ENCODE data around the gene UGT1A4.
"Not testable (repeated sequence)": the region's sequence is repeated elsewhere in the genome, so short reads cannot be mapped to it uniquely, and the experiment has no call there.

UGT1A4 gene

DNA sequence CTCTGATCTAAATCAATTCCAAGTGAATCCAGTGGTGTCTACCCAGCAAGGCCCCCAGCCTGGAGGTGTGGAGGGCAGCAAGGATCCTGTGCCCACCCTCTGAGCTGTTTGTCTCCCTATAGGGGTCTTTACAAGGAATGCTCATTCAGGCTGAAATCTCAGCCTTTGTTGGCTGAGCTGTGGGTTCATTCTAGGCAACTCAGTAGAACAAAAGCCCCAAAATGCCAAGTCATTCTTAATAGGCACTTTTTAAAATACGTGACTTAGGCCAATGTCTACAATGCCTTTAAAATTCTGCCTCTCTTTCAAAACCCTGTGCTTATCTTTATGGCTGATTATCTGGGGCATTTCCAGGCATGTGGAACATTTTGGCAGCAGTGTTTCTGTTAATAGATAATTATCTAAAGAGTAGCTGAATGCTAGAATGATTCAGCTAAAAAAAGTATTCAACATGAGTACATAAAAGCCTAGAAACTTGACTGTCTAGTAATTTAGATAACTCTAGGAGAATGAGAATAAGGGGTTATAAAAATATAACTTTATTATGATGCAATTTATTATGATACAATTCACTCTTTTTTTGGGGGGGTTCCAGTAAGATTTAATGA is 18.4 kb upstream of the UGT1A4 start:
- DNase-seq (ENCODE audit: low read depth): peak; percentile 90

DNA sequence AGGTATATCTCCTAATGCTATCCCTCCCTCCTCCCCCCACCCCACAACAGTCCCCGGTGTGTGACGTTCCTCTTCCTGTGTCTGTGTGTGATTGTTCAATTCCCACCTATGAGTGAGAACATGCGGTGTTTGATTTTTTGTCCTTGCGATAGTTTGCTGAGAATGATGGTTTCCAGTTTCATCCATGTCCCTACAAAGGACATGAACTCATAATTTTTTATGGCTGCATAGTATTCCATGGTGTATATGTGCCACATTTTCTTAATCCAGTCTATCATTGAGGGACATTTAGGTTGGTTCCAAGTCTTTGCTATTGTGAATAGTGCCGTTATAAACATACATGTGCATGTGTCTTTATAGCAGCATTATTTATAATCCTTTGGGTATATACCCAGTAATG is 17.7 kb upstream of the UGT1A4 start:
- DNase-seq (ENCODE audit: low read depth): not testable (repeated sequence)

DNA sequence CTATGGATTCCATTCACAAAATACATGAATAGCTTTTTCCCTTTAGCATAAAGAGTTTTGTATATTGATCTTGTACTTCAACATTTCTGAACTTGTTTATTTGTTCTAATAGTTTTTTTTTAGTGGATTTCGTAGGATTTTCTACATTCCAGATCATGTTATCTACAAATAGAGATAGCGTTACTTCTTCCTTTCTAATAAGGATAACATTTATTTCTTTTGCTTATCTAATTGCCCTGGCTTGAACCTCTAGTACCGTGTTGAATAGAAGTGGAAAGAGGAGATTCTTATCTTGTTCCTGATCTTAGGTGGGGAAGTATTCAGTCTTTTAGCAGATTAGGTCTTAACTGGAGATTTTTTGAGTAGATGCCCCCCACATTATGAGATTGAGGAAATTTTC is 16.3 kb upstream of the UGT1A4 start:
- DNase-seq (ENCODE audit: low read depth): no peak

DNA sequence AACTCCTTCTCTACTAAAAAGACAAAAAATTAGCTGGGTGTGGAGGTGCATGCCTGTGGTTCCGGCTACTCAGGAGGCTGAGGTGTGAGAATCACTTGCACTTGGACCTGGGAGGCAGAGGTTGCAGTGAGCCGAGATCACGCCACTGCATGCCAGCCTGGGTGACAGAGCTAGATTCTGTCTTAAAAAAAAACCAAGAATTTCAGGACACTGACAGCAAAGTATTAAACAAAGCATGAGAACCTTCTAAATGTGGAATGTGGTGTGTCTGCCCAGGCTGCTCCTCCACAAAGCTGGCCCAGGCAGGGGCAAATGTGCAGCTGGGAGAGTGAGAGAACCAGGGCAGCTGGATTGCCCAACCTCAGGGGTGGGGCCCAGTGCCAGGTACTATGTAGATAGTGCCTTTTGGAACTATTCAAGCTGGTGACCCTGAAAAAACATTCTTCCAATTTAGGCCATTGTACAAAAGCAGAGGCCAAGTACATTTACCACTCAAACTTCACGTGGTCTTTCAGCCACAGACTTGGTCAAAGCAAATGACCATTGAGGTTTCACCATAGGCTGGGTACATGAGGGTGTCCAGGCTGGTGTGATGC is 12.5 kb upstream of the UGT1A4 start:
- peak; percentile 14 for DNase-seq (ENCODE audit: low read depth)

DNA sequence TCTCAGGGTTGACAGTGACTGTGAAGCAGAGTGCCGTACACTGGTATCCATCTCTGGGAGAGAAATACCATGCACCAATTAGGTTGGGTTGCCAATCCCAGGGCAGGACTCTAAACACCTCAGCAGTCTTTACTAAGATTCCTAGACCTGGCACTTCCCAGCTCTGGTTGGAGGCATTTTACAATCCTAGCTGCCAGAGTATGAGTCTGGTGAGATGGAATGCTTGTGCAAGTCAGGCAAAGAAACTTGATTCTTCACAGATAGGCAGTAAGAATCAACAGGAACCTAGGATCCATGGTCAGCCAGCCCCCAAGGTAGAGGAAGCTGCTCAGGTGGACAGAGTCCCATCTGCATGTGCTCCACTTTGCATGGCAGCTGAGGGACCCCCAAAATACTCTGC is 11.8 kb upstream of the UGT1A4 start:
- peak; percentile 55 for DNase-seq (ENCODE audit: low read depth)

DNA sequence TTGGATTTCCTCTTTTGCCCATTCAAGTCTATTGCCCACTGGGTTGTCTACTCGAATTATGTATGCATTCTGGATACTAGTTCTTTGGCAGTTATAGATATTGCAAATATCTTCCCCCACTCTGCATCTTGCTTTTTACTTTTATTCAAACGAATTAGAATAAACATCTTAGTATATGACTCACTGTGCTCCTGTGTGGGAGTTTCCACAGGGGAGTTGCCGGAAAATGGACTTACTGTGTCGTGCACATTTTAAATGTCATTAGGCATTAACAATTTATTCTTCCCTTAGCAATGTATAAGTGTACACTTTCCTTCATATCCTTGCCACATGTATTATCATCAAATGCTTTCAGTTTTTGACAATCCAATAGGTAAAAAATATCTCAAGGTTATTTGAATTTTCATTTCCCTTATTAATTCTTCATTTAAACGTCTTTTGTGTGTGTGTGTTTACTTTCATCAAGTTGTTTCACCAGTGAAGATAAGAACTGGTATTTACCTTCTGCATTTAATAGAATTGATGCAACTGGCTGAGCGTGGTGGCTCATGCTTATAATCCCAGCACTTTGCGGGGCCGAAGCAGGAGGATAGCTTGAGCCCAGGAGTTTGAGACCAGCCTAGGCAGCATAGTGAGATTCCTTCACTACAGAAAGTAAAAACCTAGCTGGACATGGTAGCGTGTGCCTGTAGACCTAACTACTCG is 10.4 kb upstream of the UGT1A4 start:
- DNase-seq (ENCODE audit: low read depth): peak; percentile 36

DNA sequence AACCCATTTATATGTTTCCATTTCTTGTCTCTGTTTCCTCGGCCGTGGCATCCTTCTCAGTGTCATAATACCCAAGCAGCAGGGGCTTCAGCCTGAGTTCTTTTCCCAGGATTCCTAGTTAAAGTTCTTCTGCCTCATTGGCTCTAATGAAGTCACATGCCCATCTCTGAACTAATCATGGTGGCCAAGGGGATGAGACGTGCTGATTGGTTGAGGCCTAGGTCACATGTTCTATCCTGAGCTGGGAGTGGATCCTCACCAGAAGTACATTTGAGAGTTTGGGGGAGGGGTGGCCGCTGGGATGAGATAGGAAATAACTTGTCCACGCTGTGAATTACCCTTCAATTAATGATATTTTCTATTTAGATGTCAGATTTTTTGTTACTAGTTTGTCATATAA is 9.6 kb upstream of the UGT1A4 start:
- no peak for DNase-seq (ENCODE audit: low read depth)

DNA sequence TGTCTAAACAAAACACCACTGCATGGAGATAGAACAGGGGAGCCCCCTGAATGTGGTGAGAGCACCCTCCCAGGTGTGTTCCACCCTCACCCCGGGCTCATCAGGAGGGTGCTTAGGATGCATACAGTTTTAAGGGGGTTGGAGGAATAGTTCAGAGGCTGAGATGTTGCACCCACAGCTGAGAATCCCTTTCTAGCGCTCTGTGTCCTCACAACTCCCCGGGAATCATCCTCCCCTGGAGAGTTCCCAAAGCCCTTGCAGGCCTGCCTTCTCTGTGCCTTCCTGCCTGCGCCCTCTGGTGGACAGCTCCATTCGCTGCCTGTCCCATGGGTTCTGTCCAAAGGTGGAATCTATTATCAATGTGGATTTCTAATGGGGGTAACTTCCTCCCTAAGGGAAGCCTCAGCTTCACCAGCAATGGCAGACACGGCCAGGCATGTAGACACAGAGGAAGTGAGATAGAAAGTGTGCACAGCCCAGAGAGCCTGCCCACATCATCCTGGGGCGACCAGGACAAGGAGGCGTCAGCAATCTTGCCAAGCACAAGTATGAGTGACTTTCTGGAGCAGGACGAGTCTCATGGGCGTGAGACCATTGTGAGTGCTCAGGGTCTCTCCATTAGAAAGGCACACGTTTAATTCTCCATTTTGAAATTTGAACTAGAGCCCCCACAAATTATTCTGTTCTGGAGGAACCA is 7.1 kb upstream of the UGT1A4 start:
- peak; percentile 59 for DNase-seq (ENCODE audit: low read depth)

DNA sequence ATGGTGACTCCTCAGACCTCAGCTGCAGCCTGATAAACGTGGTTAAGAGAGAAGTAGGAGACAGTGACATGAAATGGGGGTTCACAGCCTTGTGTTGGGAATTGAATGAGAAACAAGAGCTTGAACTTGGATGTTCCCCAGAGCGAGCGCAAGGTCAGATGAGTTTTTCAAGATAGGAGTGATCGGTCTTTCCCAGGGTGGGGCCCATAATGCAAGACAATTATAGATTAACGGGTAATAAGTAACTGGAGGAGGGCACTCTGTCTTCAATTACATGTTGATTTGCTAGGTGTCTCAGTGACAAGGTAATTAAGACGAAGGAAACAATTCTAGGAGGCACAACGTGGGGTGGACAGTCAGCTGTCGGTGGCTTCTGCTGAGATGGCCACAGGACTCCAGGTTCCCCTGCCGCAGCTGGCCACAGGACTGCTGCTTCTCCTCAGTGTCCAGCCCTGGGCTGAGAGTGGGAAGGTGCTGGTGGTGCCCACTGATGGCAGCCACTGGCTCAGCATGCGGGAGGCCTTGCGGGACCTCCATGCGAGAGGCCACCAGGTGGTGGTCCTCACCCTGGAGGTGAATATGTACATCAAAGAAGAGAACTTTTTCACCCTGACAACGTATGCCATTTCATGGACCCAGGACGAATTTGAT is 5.8 kb upstream of the UGT1A4 start, which contains the start of gene UGT1A5:
TSS of gene UGT1A5 (plus strand) at position 297 of the 651 bp plus-strand sequence. CDS start at position 382, 85 bp downstream.
- DNase-seq (ENCODE audit: low read depth): no peak

DNA sequence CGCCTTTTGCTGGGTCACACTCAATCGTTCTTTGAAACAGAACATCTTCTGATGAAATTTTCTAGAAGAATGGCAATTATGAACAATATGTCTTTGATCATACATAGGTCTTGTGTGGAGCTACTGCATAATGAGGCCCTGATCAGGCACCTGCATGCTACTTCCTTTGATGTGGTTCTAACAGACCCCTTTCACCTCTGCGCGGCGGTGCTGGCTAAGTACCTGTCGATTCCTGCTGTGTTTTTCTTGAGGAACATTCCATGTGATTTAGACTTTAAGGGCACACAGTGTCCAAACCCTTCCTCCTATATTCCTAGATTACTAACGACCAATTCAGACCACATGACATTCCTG is 5.3 kb upstream of the UGT1A4 start:
- no peak for DNase-seq (ENCODE audit: low read depth)

DNA sequence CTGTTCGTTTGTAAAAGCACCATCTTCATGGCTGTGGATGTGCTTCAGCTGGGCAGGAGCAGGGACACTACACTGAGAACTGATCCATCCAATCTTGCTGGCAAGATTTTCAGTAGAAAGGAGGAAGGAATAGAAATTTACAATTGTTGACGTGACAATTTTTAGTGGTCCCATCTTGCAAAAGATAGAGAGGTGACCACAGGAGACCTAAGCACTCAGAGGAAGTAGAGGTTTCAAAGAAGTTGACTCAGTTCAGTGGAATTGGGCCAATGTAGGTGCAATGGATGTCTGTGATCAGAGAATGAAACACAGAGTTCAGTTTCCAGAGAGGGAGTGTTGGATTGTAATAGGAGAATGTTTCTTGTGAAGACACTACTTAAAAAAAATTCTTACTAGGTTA is 4.4 kb upstream of the UGT1A4 start:
- DNase-seq (ENCODE audit: low read depth): no peak

DNA sequence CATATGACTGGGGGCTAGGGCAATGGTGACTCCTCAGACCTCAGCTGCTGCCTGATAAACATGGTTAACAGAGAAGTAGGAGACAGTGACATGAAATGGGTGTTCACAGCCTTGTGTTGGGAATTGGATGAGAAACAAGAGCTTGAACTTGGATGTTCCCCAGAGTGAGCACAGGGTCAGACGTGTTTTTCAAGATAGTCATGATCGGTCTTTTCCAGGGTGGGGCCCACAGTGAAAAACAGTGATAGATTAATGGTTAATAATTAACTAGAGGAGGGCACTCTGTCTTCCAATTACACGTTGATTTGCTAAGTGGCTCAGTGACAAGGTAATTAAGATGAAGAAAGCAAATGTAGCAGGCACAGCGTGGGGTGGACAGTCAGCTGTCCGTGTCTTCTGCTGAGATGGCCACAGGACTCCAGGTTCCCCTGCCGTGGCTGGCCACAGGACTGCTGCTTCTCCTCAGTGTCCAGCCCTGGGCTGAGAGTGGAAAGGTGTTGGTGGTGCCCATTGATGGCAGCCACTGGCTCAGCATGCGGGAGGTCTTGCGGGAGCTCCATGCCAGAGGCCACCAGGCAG is 10.3 kb downstream of the UGT1A4 start, which contains the start of gene UGT1A3:
TSS of gene UGT1A3 (plus strand) at position 320 of the 579 bp plus-strand sequence. CDS start at position 405, 85 bp downstream.
- no peak for DNase-seq (ENCODE audit: low read depth)

DNA sequence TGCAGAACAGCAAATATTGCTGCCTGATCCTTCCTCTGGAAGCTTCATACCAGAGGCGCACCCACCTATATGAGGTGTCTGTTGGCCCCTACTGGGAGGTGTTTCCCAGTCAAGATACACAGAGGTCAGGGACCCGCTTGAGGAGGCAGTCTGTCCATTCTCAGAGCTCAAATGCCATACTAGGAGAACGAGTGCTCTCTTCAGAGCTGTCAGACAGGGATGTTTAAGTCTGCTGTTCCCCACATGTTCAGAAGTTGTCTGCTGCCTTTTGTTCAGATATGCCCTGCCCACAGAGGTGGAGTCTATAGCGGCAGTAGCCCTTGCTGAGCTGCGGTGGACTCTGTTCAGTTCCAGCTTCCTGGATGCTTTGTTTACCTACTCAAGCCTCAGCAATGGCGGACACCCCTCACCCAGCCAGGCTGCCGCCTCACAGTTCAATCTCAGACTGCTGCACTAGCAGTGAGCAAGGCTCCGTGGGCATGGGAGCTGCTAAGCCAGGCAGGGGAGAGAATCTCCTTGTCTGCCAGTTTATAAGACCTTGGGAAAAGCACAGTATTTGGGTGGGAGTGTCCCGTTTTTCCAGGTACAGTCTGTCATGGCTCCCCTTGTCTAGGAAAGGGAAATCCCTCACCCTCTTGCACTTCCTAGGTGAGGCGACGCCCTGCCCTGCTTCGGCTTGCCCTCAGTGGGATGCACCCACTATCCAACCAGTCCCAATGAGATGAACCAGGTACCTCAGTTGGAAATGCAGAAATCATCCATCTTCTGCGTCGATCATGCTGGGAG is 18.5 kb downstream of the UGT1A4 start:
- DNase-seq (ENCODE audit: low read depth): not testable (repeated sequence)

DNA sequence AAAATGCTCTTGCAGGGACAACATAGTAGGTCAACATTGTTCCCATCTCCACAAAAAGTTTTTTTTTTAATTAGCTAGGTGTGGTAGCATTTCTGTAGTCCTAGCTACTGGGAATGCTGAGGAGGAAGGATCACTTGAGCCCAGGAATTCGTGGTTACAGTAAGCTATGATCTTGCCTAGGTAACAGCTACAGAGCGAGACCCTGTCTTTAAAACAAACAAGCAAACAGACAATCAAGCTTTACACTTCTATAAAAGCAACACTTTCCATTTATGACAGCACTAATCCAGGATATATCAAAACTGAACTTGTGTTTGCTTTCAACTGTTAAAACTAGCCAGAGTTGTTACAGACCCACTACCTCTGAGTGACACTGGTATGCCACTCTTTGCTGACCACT is 22.3 kb downstream of the UGT1A4 start:
- DNase-seq (ENCODE audit: low read depth): no peak

DNA sequence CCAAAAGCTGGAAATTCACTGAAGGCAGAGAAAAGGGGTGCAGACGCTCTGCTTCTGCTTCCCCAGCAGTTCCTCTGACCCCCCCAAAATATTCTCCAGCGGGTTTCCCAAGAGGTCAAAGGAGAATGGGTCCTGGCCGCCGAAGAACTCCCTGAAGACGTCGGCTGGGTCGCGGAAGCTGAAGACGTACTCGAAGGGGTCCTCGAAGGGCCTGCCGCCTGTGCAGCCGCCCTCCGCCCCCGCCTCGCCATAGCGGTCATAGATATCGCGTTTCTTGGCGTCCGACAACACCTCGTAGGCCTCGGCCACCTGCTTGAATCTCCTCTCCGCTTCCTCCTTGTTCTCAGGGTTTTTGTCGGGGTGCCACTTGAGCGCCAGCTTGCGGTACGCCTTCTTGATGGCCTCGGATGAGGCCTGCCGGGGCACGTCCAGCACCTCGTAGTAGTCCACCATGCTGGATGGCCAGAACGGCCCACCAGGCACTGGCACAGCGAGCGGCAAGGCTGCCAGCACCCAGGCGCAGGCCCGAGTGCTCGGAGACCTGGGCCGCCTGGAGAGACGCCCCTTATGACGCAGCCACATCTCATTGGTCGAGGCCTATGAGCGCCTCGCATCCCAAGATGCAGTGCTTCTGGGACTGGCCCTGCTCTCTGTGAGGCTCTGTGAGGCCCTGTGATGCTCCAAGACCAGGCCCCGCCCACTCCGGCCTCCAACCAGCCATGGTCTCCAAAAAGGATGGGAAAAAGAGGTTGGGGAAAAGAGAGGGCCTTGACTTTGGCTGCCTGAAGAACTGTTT is 25.1 kb downstream of the UGT1A4 start:
- no peak for DNase-seq (ENCODE audit: low read depth)

DNA sequence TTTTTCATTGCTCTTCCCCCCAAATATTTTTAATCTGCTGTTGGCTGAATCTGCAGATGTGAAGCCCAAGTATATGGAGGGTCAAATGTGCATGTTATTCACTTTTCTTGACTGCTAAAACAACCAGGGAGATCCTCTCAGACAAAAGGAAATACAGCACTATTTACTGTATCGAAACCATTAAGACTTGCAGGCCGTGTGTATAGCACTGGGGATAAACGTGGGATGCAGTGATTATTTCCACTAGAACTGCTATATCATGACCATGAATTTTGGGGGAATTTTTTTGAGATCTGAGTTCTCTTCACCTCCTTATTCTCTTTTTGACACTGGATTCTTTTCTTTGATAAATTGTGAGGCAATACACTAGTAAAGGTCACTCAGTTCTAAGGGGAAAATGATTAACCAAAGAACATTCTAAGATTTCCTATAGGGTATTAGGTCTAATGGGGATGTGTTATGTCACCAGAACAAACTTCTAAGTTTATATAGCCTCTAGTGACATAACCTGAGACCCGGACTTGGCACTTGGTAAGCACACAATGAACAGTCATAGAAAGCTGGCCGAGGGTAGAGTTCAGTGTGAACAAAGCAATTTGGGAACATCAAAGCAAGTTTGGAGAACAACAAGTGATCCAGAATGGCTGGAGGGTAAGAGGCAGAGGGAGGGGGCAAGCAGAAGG is 26.7 kb downstream of the UGT1A4 start:
- DNase-seq (ENCODE audit: low read depth): no peak

DNA sequence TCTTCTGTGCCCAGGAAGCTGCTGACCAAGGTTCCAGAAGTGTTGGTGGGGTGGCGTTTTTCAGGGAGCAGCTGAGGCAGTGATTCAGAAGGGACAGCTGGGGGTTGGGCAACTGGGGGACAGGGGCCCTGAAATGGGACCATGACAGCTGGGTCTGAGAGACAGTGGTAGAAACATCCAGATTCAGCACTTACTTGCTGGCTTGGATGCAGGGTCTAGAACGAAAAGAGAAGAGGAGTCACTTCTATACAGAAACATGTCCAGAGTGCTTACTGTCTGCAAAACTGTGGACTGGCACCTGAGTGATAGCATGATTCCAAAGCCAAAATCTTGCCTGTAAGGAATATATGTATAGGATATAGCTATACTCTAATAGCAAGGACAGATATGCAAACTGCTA is 27.3 kb downstream of the UGT1A4 start:
- DNase-seq (ENCODE audit: low read depth): not testable (repeated sequence)

DNA sequence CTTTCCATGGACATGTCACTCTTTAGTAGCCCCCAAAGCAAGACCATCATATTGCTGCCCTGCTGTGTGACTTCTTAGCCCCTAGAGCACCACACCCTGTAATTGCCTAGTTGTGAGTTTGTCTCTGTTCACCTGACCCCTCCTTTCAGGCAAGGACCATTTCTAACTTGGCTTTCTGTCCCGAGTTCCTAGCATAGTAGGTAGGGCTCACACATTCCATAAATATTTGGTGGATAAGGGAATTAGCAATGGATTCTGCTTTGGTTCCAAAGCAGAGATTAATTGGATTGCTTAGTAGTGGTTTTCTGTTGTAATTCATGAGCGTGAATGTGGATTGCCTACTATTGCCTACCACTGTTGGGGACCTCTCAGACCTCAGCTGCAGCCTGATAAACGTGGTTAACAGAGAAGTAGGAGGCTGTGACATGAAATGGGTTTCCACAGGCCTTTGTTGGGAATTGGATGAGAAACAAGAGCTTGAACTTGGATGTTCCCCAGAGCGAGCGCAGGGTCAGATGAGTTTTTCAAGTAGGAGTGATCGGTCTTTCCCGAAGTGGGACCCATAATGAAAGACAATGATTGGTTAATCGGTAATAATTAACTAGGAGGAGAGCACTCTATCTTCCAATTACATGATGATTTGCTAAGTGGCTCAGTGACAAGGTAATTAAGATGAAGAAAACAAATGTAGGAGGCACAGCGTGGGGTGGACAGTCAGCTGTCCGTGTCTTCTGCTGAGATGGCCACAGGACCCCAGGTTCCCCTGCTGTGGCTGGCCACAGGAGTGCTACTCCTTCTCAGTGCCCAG is 28.1 kb downstream of the UGT1A4 start:
- peak; percentile 1 for DNase-seq (ENCODE audit: low read depth)

DNA sequence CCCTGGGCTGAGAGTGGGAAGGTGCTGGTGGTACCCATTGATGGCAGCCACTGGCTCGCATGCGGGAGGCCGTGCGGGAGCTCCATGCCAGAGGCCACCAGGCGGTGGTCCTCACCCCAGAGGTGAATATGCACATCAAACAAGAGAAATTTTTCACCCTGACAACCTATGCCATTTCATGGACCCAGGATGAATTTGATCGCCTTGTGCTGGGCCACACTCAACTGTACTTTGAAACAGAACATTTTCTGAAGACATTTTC is 28.7 kb downstream of the UGT1A4 start:
- no peak for DNase-seq (ENCODE audit: low read depth)

All from amniotic epithelial cell (primary cell).